K562 (cell line): ENCODE results near the gene JPT1. TPM values are rescaled to one million over a fixed set of nuclear protein-coding genes. Genes with fewer than 3 reads are reported as not detected.
A peak's percentile ranks its signal among the peaks of the same experiment; 100 is the strongest.

Experiments used
- ARID2 ChIP-seq: fragments of 450-650 bp; IDR thresholded peaks from 2 replicates; pipeline ENCODE4 v1.6.1; 2017; ENCODE audit warnings: antibody characterized with exemption, mild to moderate bottlenecking
- FIP1L1 ChIP-seq: fragments of 200-400 bp; formaldehyde crosslinking; IDR thresholded peaks from 2 replicates; pipeline ENCODE4 v1.6.1; 2018; ENCODE audit warnings: mild to moderate bottlenecking, low read depth, low read length; ENCODE audit not compliant: poor library complexity, severe bottlenecking
- GABPB1 ChIP-seq: sonication (generic); formaldehyde crosslinking; IDR thresholded peaks from 2 replicates; pipeline ENCODE4 v1.8.0; 2022; ENCODE audit warnings: mild to moderate bottlenecking, missing genetic modification reagents
- JUNB ChIP-seq: fragments of 450-650 bp; formaldehyde crosslinking; conservative IDR thresholded peaks from 2 replicates; pipeline ENCODE4 v1.4.0; 2020; ENCODE audit warnings: mild to moderate bottlenecking
- KAT7 ChIP-seq: sonication (generic); formaldehyde crosslinking; IDR thresholded peaks from 2 replicates; pipeline ENCODE4 v1.8.0; 2022; ENCODE audit warnings: missing genetic modification reagents, mild to moderate bottlenecking, borderline replicate concordance
- MEIS2 ChIP-seq: fragments of 450-650 bp; IDR thresholded peaks from 2 replicates; pipeline ENCODE4 v1.6.1; 2014; ENCODE audit warnings: mild to moderate bottlenecking; ENCODE audit not compliant: partially characterized antibody
- NCOA4 ChIP-seq: fragments of 450-650 bp; IDR thresholded peaks from 2 replicates; pipeline ENCODE4 v1.6.1; 2018; ENCODE audit warnings: mild to moderate bottlenecking; ENCODE audit not compliant: partially characterized antibody
- PTTG1 ChIP-seq: fragments of 450-650 bp; IDR thresholded peaks from 2 replicates; pipeline ENCODE4 v1.6.1; 2016; ENCODE audit warnings: low read depth, mild to moderate bottlenecking, missing genetic modification characterization, missing compliant biosample characterization
- RNF2 ChIP-seq: sonication (generic); IDR thresholded peaks from 2 replicates; pipeline ENCODE4 v1.6.1; 2016
- SREBF2 ChIP-seq: sonication (generic); formaldehyde crosslinking; IDR thresholded peaks from 2 replicates; pipeline ENCODE4 v1.4.0; 2020; ENCODE audit warnings: mild to moderate bottlenecking, missing genetic modification reagents
- SRSF7 ChIP-seq: fragments of 200-400 bp; formaldehyde crosslinking; optimal IDR thresholded peaks from 2 replicates; pipeline ENCODE3; 2017; ENCODE audit warnings: mild to moderate bottlenecking, low read depth, low read length
- STAG1 ChIP-seq: sonication (generic); formaldehyde crosslinking; IDR thresholded peaks from 2 replicates; pipeline ENCODE4 v1.5.0; 2020; ENCODE audit warnings: missing genetic modification reagents, borderline replicate concordance
- TAF9B ChIP-seq: fragments of 450-650 bp; IDR thresholded peaks from 2 replicates; pipeline ENCODE4 v1.6.1; 2018; ENCODE audit warnings: mild to moderate bottlenecking; ENCODE audit not compliant: partially characterized antibody
- TCF7 ChIP-seq: sonication (generic); IDR thresholded peaks from 2 replicates; pipeline ENCODE4 v1.6.1; 2016; ENCODE audit warnings: antibody characterized with exemption, borderline replicate concordance
- THRAP3 ChIP-seq: fragments of 450-650 bp; IDR thresholded peaks from 2 replicates; pipeline ENCODE4 v1.6.1; 2016; ENCODE audit warnings: mild to moderate bottlenecking, inconsistent platforms, borderline replicate concordance
- TOE1 ChIP-seq, 2 experiments: fragments of 450-650 bp in 1 of 2; sonication (generic) in 1 of 2; formaldehyde crosslinking in 1 of 2; IDR thresholded peaks; 2 replicates each; pipeline versions ENCODE4 v1.7.1 to v1.8.0; 2016 to 2022; ENCODE audit warnings: borderline replicate concordance in 2 of 2, mild to moderate bottlenecking in 2 of 2, antibody characterized with exemption in 1 of 2, inconsistent platforms in 1 of 2, low read depth in 1 of 2, missing genetic modification reagents in 1 of 2, moderate library complexity in 1 of 2
- ZBTB8A ChIP-seq: fragments of 450-650 bp; IDR thresholded peaks from 2 replicates; pipeline ENCODE4 v1.6.1; 2018; ENCODE audit warnings: mild to moderate bottlenecking, moderate library complexity; ENCODE audit not compliant: partially characterized antibody
- ZEB2 ChIP-seq: fragments of 450-650 bp; IDR thresholded peaks from 2 replicates; pipeline ENCODE4 v1.6.1; 2016
- ZNF12 ChIP-seq: sonication (generic); formaldehyde crosslinking; IDR thresholded peaks from 2 replicates; pipeline ENCODE4 v1.4.0; 2020; ENCODE audit warnings: mild to moderate bottlenecking, missing genetic modification reagents
- ZNF263 ChIP-seq: sonication (generic); formaldehyde crosslinking; IDR thresholded peaks from 2 replicates; pipeline ENCODE4 v1.8.0; 2022; ENCODE audit warnings: mild to moderate bottlenecking, missing genetic modification reagents, borderline replicate concordance
- ZNF347 ChIP-seq: fragments of 450-650 bp; formaldehyde crosslinking; IDR thresholded peaks from 2 replicates; pipeline ENCODE4 v1.4.0; 2020; ENCODE audit warnings: low read depth, mild to moderate bottlenecking, moderate library complexity
- polyA plus RNA-seq, 8 experiments: library from polyadenylated mRNA; depleted of rRNA in 4 of 8; stranded (reverse) in 5 of 8; unstranded in 3 of 8; fragments of >200 nt; fragmentation: Nextera tagmentation in 2 of 8; fragmentation: Illumina TruSeq in 1 of 8; extraction: Ambion mirVana in 2 of 8; extraction: Trizol in 1 of 8; gene quantifications; 2 replicates each; pipeline versions ENCODE4 v1.2.1 to v1.2.3, GENCODE V29; 2011 to 2014; ENCODE audit warnings: inconsistent platforms in 1 of 8, missing spikeins in 1 of 8
- total RNA-seq, 7 experiments: library from RNA; depleted of rRNA in 6 of 7; stranded (reverse); fragments of >200 nt in 6 of 7; fragmentation: Illumina TruSeq in 2 of 7; extraction: Trizol in 2 of 7; gene quantifications; 2 replicates each; pipeline versions ENCODE4 v1.2.1 to v1.2.3, GENCODE V29; 2011 to 2021; ENCODE audit warnings: low replicate concordance in 1 of 7
- TF ChIP-seq, protein P1 (sequence below): IDR thresholded peaks from 3 replicates; pipeline ENCODE4 v1.6.1; 2011; ENCODE audit warnings: borderline replicate concordance, mild to moderate bottlenecking; ENCODE audit not compliant: insufficient read length, insufficient read depth
- TF ChIP-seq, protein P2 (sequence below): fragments of 450-650 bp; IDR thresholded peaks from 2 replicates; pipeline ENCODE4 v1.6.1; 2016; ENCODE audit warnings: mild to moderate bottlenecking
- TF ChIP-seq, protein P3 (sequence below): sonication (generic); formaldehyde crosslinking; IDR thresholded peaks from 2 replicates; pipeline ENCODE4 v1.8.0; 2022; ENCODE audit warnings: mild to moderate bottlenecking, missing genetic modification reagents

JPT1 gene
- total and polyA plus RNA-seq, 9 of the 15 experiments (the other 6 are each of a cell fraction or from before 2014, with no cell fraction given) = 56.7 to 292 (median 144) TPM

DNA sequence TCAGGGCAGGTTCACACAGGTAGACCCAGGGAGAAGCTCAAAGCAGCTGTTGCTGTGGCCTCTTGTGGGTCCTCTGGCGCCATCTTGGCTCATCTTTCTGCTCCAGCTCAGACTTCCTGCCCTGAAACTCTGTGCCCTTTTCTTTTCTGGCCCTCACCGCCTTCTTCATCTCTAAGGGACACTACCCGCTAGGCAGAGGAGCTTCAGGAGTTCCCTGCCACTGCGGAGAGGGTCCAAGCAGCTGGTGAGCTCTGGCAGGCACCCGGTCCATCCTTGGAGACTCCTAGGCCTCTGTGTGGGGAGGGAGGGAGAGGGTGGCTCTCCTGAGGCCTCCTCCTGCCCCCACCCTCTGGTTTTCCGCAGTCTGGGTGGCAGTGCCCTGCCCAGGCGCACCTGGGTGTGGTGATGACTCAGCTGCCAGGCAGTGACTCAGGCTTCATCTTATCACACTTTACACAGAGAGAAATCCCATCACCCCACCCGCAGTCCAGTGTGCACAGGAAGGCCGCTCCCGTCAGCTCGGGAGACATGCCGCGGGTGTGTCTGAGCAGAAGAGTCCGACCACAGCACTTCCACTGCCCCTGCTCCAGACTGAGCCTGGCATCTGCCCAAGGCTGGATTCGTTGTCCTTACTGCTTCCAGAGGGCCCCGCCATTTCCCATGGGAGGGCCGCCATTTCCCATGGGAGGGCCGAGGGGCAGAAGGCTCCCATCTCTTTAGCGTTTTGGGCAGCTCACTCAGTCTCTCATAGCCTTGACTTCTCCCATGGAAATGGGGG lies 30.1 kb downstream of the JPT1 start (continued):
- TF ChIP-seq, protein P1, sequence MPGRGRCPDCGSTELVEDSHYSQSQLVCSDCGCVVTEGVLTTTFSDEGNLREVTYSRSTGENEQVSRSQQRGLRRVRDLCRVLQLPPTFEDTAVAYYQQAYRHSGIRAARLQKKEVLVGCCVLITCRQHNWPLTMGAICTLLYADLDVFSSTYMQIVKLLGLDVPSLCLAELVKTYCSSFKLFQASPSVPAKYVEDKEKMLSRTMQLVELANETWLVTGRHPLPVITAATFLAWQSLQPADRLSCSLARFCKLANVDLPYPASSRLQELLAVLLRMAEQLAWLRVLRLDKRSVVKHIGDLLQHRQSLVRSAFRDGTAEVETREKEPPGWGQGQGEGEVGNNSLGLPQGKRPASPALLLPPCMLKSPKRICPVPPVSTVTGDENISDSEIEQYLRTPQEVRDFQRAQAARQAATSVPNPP = no peak
- TF ChIP-seq GABPB1 (peak; percentile 55; the same call in 1 of the 2 replicates), SRSF7 (no peak), ZBTB8A (no peak), THRAP3 (no peak), FIP1L1 (no peak), ZEB2 (peak; percentile 83; the same call in 1 of the 2 replicates), SREBF2 (CRISPR knock-in tag) (no peak; the same call in 1 of the 2 replicates), TOE1 (IDR thresholded peaks at IDR 0.05; ENCODE audit: borderline replicate concordance) (no peak), TOE1 (CRISPR knock-in tag; IDR thresholded peaks at IDR 0.05; ENCODE audit: borderline replicate concordance, low read depth) (no peak), PTTG1 (tag) (0 out of 2 replicates have a peak, but pooled peaks have one; percentile 17), ZNF347 (CRISPR knock-in tag) (no peak), NCOA4 (no peak), JUNB (CRISPR knock-in tag) (peak; percentile 89), STAG1 (CRISPR knock-in tag) (no peak), ZNF12 (no peak), ARID2 (no peak), MEIS2 (peak; percentile 47), ZNF263 (CRISPR knock-in tag) (no peak), RNF2 (peak; percentile 66; the same call in 1 of the 2 replicates), TCF7 (no peak), TAF9B (peak; percentile 65), KAT7 (CRISPR knock-in tag) (peak; percentile 22; the same call in 1 of the 2 replicates)
- TF ChIP-seq, protein P2, sequence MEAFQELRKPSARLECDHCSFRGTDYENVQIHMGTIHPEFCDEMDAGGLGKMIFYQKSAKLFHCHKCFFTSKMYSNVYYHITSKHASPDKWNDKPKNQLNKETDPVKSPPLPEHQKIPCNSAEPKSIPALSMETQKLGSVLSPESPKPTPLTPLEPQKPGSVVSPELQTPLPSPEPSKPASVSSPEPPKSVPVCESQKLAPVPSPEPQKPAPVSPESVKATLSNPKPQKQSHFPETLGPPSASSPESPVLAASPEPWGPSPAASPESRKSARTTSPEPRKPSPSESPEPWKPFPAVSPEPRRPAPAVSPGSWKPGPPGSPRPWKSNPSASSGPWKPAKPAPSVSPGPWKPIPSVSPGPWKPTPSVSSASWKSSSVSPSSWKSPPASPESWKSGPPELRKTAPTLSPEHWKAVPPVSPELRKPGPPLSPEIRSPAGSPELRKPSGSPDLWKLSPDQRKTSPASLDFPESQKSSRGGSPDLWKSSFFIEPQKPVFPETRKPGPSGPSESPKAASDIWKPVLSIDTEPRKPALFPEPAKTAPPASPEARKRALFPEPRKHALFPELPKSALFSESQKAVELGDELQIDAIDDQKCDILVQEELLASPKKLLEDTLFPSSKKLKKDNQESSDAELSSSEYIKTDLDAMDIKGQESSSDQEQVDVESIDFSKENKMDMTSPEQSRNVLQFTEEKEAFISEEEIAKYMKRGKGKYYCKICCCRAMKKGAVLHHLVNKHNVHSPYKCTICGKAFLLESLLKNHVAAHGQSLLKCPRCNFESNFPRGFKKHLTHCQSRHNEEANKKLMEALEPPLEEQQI = no peak
- TF ChIP-seq, protein P3, sequence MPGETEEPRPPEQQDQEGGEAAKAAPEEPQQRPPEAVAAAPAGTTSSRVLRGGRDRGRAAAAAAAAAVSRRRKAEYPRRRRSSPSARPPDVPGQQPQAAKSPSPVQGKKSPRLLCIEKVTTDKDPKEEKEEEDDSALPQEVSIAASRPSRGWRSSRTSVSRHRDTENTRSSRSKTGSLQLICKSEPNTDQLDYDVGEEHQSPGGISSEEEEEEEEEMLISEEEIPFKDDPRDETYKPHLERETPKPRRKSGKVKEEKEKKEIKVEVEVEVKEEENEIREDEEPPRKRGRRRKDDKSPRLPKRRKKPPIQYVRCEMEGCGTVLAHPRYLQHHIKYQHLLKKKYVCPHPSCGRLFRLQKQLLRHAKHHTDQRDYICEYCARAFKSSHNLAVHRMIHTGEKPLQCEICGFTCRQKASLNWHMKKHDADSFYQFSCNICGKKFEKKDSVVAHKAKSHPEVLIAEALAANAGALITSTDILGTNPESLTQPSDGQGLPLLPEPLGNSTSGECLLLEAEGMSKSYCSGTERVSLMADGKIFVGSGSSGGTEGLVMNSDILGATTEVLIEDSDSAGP (CRISPR knock-in tag) = no peak
